Epithelial cell of esophagus (primary cell): ENCODE results near the gene LINC00305.

Source experiments
- DNase-seq: peaks from one replicate; pipeline ENCODE4 v3.0.0; 2010; ENCODE audit warnings: low read depth
- H3K4me3 ChIP-seq: 2 replicates; pipeline ENCODE4 v1.5.1; 2011; ENCODE audit warnings: mild to moderate bottlenecking, low read length, control low read depth
- TF ChIP-seq, protein P1 (sequence below): IDR thresholded peaks from 2 replicates; pipeline ENCODE4 v1.5.1; 2011; ENCODE audit warnings: low read depth, mild to moderate bottlenecking, low read length, control low read depth, inconsistent platforms; ENCODE audit not compliant: insufficient read depth; ENCODE audit errors: missing control alignments

Gene LINC00305

DNA sequence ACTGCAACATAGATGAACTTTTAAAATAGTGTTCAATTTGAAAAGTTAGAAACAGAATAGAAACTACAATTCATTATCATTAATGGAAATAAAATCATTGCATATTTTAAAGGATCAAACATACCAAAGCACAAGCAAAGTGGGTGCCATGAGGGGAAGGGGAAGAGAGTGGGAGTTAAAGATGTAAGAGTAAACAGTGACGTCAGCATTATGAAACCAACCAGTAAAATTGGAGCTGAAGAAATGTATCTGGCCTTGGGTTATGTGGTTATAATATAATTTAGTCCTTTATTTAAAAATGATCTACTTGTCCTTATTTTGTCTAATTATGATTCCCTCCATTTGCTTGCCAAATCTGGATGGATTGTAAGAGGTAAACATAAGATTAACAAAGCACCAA is 6.0 kb downstream of the LINC00305 start:
- TF ChIP-seq, protein P1, sequence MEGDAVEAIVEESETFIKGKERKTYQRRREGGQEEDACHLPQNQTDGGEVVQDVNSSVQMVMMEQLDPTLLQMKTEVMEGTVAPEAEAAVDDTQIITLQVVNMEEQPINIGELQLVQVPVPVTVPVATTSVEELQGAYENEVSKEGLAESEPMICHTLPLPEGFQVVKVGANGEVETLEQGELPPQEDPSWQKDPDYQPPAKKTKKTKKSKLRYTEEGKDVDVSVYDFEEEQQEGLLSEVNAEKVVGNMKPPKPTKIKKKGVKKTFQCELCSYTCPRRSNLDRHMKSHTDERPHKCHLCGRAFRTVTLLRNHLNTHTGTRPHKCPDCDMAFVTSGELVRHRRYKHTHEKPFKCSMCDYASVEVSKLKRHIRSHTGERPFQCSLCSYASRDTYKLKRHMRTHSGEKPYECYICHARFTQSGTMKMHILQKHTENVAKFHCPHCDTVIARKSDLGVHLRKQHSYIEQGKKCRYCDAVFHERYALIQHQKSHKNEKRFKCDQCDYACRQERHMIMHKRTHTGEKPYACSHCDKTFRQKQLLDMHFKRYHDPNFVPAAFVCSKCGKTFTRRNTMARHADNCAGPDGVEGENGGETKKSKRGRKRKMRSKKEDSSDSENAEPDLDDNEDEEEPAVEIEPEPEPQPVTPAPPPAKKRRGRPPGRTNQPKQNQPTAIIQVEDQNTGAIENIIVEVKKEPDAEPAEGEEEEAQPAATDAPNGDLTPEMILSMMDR: no peak
- H3K4me3 ChIP-seq: no peak overlapping the region
- no peak for DNase-seq

- TF ChIP-seq, protein P1: no peak
- DNase-seq: no peak
- H3K4me3 ChIP-seq: no peak overlapping the region
These were observed 11.0 kb downstream of the LINC00305 start for GRCh38 chr18:64137914-64138313.

GRCh38 chr18:64134044-64134747 is 14.7 kb downstream of the LINC00305 start:
- peak; percentile 35 for DNase-seq
- H3K4me3 ChIP-seq: no peak overlapping the region
- TF ChIP-seq, protein P1: no peak

DNA sequence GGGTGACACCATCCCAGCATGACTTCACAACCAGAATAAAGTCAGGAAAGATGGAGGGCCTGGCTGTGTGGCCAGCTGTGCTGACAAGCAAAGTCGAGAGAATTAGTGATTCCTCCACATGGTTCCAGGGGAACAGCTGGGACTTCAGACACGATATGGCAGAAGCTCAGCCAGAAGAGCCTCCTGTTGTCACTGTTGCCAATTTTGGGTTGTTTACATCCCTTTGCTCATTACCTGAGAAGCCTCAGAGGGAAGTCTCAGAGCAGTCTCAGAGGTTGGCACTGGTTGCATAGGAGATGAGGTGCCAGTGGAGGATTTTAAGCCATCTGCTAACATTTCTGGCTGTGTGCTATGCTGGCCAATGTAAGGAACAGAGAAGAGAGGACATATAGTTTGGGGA is 16.0 kb downstream of the LINC00305 start:
- TF ChIP-seq, protein P1: no peak
- no peak for DNase-seq
- H3K4me3 ChIP-seq: no peak overlapping the region

GRCh38 chr18:64131314-64131713 is 17.6 kb downstream of the LINC00305 start:
- no peak overlapping the region for H3K4me3 ChIP-seq
- no peak for DNase-seq
- TF ChIP-seq, protein P1: no peak

DNA sequence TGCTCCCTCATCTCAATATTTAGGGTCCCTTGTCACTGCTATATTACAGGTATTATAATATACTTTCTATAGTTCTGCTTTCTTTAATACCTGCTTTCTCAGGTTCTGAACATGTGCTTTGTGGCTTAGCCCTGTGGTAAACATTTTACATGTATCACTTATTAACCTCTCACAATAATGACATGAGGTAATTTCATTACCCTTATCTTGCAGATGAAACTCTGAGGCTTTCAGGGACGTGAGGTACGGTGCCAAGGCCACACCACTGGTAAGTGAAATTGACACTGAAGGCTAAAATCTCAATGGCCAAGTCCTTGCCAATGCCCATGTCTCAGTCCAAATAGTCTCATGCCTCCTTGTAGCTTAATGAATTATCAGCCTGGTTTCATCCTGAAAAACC is 21.7 kb downstream of the LINC00305 start:
- DNase-seq: no peak
- no peak overlapping the region for H3K4me3 ChIP-seq
- TF ChIP-seq, protein P1: no peak

GRCh38 chr18:64119916-64120315 is 29.0 kb downstream of the LINC00305 start:
- DNase-seq: peak; percentile 3

More at GRCh38 chr18:64119916-64120315, 29.0 kb downstream of the LINC00305 start:
- TF ChIP-seq, protein P1: no peak
- no peak overlapping the region for H3K4me3 ChIP-seq
